H9 (cell line): Measurements from ENCODE around the gene TEX12. TPM values are rescaled to one million over a fixed set of nuclear protein-coding genes. Genes with fewer than 3 reads are reported as not detected.
"Not testable (repeated sequence)": the region's sequence is repeated elsewhere in the genome, so short reads cannot be mapped to it uniquely, and the experiment has no call there.

ENCODE experiments used
- DNase-seq: peaks from one replicate; pipeline ENCODE4 v3.0.0-alpha.2; 2017
- H2AFZ ChIP-seq: one replicate; pipeline ENCODE4 v1.6.1; 2013; ENCODE audit warnings: mild to moderate bottlenecking, low read length, control low read depth, moderate library complexity
- H2AK5ac ChIP-seq: 2 replicates; pipeline ENCODE4 v1.6.1; 2013; ENCODE audit warnings: low read length, control low read depth, mixed read lengths; ENCODE audit not compliant: insufficient read length
- H2BK120ac ChIP-seq: one replicate; pipeline ENCODE4 v1.6.1; 2013; ENCODE audit warnings: low read depth, mild to moderate bottlenecking, low read length, control low read depth, inconsistent platforms; ENCODE audit not compliant: poor library complexity, severe bottlenecking
- H2BK12ac ChIP-seq: 2 replicates; pipeline ENCODE4 v1.6.1; 2013; ENCODE audit warnings: low read length, control low read depth, mixed read lengths, low read depth; ENCODE audit not compliant: insufficient read length
- H2BK15ac ChIP-seq: 2 replicates; pipeline ENCODE4 v1.6.1; 2013; ENCODE audit warnings: low read depth, low read length, control low read depth
- H2BK20ac ChIP-seq: one replicate; pipeline ENCODE4 v1.6.1; 2013; ENCODE audit warnings: low read depth, mild to moderate bottlenecking, low read length, control low read depth, inconsistent platforms; ENCODE audit not compliant: poor library complexity, severe bottlenecking
- H2BK5ac ChIP-seq: 2 replicates; pipeline ENCODE4 v1.6.1; 2013; ENCODE audit warnings: low read length, control low read depth, mixed read lengths; ENCODE audit not compliant: insufficient read length
- H3K14ac ChIP-seq: 2 replicates; pipeline ENCODE4 v1.6.1; 2013; ENCODE audit warnings: low read length, control low read depth; ENCODE audit not compliant: insufficient read depth
- H3K18ac ChIP-seq: 2 replicates; pipeline ENCODE4 v1.6.1; 2013; ENCODE audit warnings: low read depth, mild to moderate bottlenecking, mixed read lengths, low read length, control low read depth; ENCODE audit not compliant: insufficient read length
- H3K23ac ChIP-seq: 2 replicates; pipeline ENCODE4 v1.6.1; 2013; ENCODE audit warnings: low read length, control low read depth, mixed read lengths, low read depth; ENCODE audit not compliant: insufficient read length
- H3K23me2 ChIP-seq: 2 replicates; pipeline ENCODE4 v1.6.1; 2013; ENCODE audit warnings: low read depth, mild to moderate bottlenecking, mixed read lengths, low read length, control low read depth; ENCODE audit not compliant: insufficient read length, poor library complexity, severe bottlenecking
- H3K27ac ChIP-seq: 2 replicates; pipeline ENCODE4 v1.5.1; 2013; ENCODE audit warnings: low read length, control low read depth, mixed read lengths, low read depth; ENCODE audit not compliant: insufficient read length
- H3K27me3 ChIP-seq: 2 replicates; pipeline ENCODE4 v1.6.1; 2013; ENCODE audit warnings: low read length, control low read depth, inconsistent platforms; ENCODE audit not compliant: insufficient read depth
- H3K4ac ChIP-seq: 2 replicates; pipeline ENCODE4 v1.6.1; 2013; ENCODE audit warnings: low read depth, mild to moderate bottlenecking, control low read depth, inconsistent platforms, low read length, moderate library complexity
- H3K4me1 ChIP-seq: 2 replicates; pipeline ENCODE4 v1.6.1; 2013; ENCODE audit warnings: low read length, control low read depth, inconsistent platforms; ENCODE audit not compliant: insufficient read depth
- H3K4me2 ChIP-seq: 2 replicates; pipeline ENCODE4 v1.6.1; 2013; ENCODE audit warnings: low read length, control low read depth, mixed read lengths; ENCODE audit not compliant: insufficient read length, insufficient read depth
- H3K56ac ChIP-seq: 2 replicates; pipeline ENCODE4 v1.6.1; 2013; ENCODE audit warnings: low read depth, mild to moderate bottlenecking, mixed read lengths, low read length, control low read depth; ENCODE audit not compliant: insufficient read length
- H3K79me1 ChIP-seq: 2 replicates; pipeline ENCODE4 v1.6.1; 2013; ENCODE audit warnings: low read depth, mild to moderate bottlenecking, moderate library complexity, low read length, control low read depth, inconsistent platforms; ENCODE audit not compliant: insufficient read depth, poor library complexity, severe bottlenecking
- H3K79me2 ChIP-seq: 2 replicates; pipeline ENCODE4 v1.6.1; 2013; ENCODE audit warnings: low read length, control low read depth, inconsistent platforms; ENCODE audit not compliant: insufficient read depth
- H3K9ac ChIP-seq: 2 replicates; pipeline ENCODE4 v1.6.1; 2013; ENCODE audit warnings: low read length, control low read depth, mixed read lengths; ENCODE audit not compliant: insufficient read length; ENCODE audit errors: extremely low read depth
- H3K9me3 ChIP-seq: one replicate; pipeline ENCODE4 v1.6.1; 2013; ENCODE audit warnings: low read depth, low read length, inconsistent platforms; ENCODE audit not compliant: control insufficient read depth
- H3T11ph ChIP-seq: one replicate; pipeline ENCODE4 v1.6.1; 2013; ENCODE audit warnings: mild to moderate bottlenecking, low read length, control low read depth, inconsistent platforms
- H4K20me1 ChIP-seq: one replicate; pipeline ENCODE4 v1.6.1; 2013; ENCODE audit not compliant: control insufficient read depth, insufficient read length, insufficient read depth
- H4K5ac ChIP-seq: 2 replicates; pipeline ENCODE4 v1.6.1; 2013; ENCODE audit warnings: low read depth, mild to moderate bottlenecking, mixed read lengths, low read length, control low read depth; ENCODE audit not compliant: insufficient read length
- H4K8ac ChIP-seq: replicated peaks from 2 replicates; pipeline ENCODE4 v1.6.1; 2013; ENCODE audit warnings: low read length, control low read depth, mixed read lengths, low read depth; ENCODE audit not compliant: insufficient read length
- H4K91ac ChIP-seq: 2 replicates; pipeline ENCODE4 v1.6.1; 2013; ENCODE audit warnings: low read depth, mild to moderate bottlenecking, moderate library complexity, mixed read lengths, low read length, control low read depth; ENCODE audit not compliant: insufficient read length
- H3K27ac Mint-ChIP-seq, 3 experiments: 2 replicates in 2 of 3; 3 replicates in 1 of 3; pipeline ENCODE4 v1.8.0; 2020 to 2021; ENCODE audit warnings: mixed read lengths in 3 of 3, mild to moderate bottlenecking in 1 of 3, moderate library complexity in 1 of 3
- H3K27me3 Mint-ChIP-seq: 2 replicates; pipeline ENCODE4 v1.8.0; 2021; ENCODE audit warnings: low read depth, mild to moderate bottlenecking, moderate library complexity, mixed read lengths
- H3K36me3 Mint-ChIP-seq, 3 experiments: 2 replicates in 2 of 3; 3 replicates in 1 of 3; pipeline ENCODE4 v1.8.0; 2020 to 2021; ENCODE audit warnings: low read depth in 3 of 3, mixed read lengths in 3 of 3; ENCODE audit not compliant: insufficient read depth in 1 of 3
- H3K4me1 Mint-ChIP-seq, 2 experiments: 2 replicates each; pipeline ENCODE4 v1.8.0; 2020; ENCODE audit warnings: mixed read lengths in 2 of 2
- H3K4me3 Mint-ChIP-seq, 2 experiments: 2 replicates in 1 of 2; 3 replicates in 1 of 2; pipeline ENCODE4 v1.8.0; 2020 to 2021; ENCODE audit warnings: mild to moderate bottlenecking in 2 of 2, mixed read lengths in 2 of 2, moderate library complexity in 1 of 2
- H3K9me3 Mint-ChIP-seq, 2 experiments: 2 replicates in 1 of 2; 3 replicates in 1 of 2; pipeline ENCODE4 v1.8.0; 2020; ENCODE audit warnings: mild to moderate bottlenecking in 2 of 2, mixed read lengths in 2 of 2, moderate library complexity in 1 of 2
- WGBS: extraction: QIAGEN DNeasy Blood & Tissue Kit; methylation state at CpG from one replicate; pipeline ENCODE4 v1.1.7; 2013; ENCODE audit warnings: missing lambda C conversion rate, low lambda C conversion rate, mixed read lengths; ENCODE audit not compliant: insufficient read length; ENCODE audit errors: extremely low coverage; 5-methylcytosine and 5-hydroxymethylcytosine counted together
- total RNA-seq: library from RNA; stranded (reverse); gene quantifications from 2 replicates; pipeline ENCODE4 v1.2.1, GENCODE V29; 2021
- TF ChIP-seq, protein P1 (sequence below): fragments of 200-600 bp; sonication (generic); conservative IDR thresholded peaks from 3 replicates; pipeline ENCODE4 v1.8.0; 2021; ENCODE audit warnings: antibody characterized with exemption, mild to moderate bottlenecking

TEX12 gene
- total RNA-seq, 1 experiment from 2014 or later, result 0.31 TPM

DNA sequence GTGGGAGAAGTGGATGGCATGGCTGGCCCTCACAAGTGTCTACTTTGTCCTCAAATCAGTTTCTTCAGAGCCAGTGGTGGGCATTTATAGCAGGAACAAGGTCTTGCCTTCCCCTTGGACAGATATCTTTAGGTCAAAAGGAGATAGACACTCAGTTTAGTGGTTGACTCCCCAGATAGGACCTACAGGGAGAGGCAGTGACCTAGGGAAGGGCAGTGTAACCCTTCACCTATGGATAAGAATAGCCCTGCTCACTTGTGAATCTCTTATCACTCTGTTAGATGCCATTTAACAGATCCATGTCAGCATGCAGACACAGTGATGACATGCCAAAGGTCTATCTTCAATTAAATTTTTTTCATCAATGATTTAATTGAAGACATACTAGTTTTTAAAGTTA is 19.1 kb downstream of the TEX12 start:
- Histone ChIP-seq H3K4me1 (no peaks in the 10 kb centered on the region; the same call in 1 of the 2 replicates), H2BK12ac (no peak overlapping the region), H4K8ac (no peak overlapping the region), H4K91ac (no peak overlapping the region), H3K79me1 (no peaks in the 10 kb centered on the region), H4K20me1 (no peaks in the 10 kb centered on the region), H3K56ac (no peak overlapping the region), H3T11ph (no peak overlapping the region), H3K18ac (no peak overlapping the region), H2AK5ac (no peak overlapping the region), H2BK20ac (no peak overlapping the region), H2BK15ac (no peak overlapping the region), H3K23ac (no peak overlapping the region), H2AFZ (no peak overlapping the region), H3K4ac (no peak overlapping the region), H3K4me2 (no peak overlapping the region), H2BK120ac (no peak overlapping the region), H3K23me2 (no peaks in the 10 kb centered on the region), H3K79me2 (no peaks in the 10 kb centered on the region), H4K5ac (no peak overlapping the region), H3K27me3 (no peaks in the 10 kb centered on the region), H3K9ac (no peak overlapping the region), H2BK5ac (no peak overlapping the region), H3K9me3 (no peaks in the 10 kb centered on the region), H3K14ac (no peak overlapping the region), H3K27ac (no peak overlapping the region)
- Mint-ChIP-seq H3K4me1 (peaks cover 2 to 3% of the 10 kb centered on the region in 2 experiments; a peak in 1 of 4 replicates), H3K9me3 (peaks cover 4% of the 10 kb centered on the region in 2 experiments; a peak in 3 of 5 replicates), H3K27ac (no peak overlapping the region), H3K36me3 (no peaks in the 10 kb centered on the region), H3K4me3 (no peak overlapping the region), H3K27me3 (no peaks in the 10 kb centered on the region; the same call in 1 of the 2 replicates)
- no peak for DNase-seq
- TF ChIP-seq, protein P1, sequence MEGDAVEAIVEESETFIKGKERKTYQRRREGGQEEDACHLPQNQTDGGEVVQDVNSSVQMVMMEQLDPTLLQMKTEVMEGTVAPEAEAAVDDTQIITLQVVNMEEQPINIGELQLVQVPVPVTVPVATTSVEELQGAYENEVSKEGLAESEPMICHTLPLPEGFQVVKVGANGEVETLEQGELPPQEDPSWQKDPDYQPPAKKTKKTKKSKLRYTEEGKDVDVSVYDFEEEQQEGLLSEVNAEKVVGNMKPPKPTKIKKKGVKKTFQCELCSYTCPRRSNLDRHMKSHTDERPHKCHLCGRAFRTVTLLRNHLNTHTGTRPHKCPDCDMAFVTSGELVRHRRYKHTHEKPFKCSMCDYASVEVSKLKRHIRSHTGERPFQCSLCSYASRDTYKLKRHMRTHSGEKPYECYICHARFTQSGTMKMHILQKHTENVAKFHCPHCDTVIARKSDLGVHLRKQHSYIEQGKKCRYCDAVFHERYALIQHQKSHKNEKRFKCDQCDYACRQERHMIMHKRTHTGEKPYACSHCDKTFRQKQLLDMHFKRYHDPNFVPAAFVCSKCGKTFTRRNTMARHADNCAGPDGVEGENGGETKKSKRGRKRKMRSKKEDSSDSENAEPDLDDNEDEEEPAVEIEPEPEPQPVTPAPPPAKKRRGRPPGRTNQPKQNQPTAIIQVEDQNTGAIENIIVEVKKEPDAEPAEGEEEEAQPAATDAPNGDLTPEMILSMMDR, result no peak

DNA sequence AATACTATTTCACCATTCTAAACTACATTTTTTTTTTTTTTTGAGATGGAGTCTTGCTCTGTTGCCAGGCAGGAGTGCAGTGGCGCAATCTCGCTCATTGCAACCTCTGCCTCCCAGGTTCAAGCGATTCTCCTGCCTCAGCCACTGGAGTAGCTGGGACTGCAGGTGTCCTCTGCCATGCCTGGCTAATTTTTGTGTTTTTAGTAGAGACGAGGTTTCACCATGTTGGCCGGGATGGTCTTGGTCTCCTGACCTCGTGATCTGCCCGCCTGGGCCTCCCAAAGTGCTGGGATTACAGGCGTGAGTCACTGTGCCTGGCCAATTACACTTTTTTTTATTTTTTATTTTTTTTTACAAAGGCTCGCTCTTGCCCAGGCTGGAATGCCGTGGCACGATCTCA is 27.9 kb downstream of the TEX12 start:
- H3K9me3 Mint-ChIP-seq, H2BK120ac ChIP-seq, H3K36me3 Mint-ChIP-seq, H3K4ac ChIP-seq, H3T11ph ChIP-seq, H3K56ac ChIP-seq, H3K9ac ChIP-seq, H4K5ac ChIP-seq, H2BK12ac ChIP-seq, H3K4me1 Mint-ChIP-seq, H3K9me3 ChIP-seq, H3K27ac ChIP-seq, H3K79me2 ChIP-seq, H3K18ac ChIP-seq, H2BK5ac ChIP-seq, H2AFZ ChIP-seq, H3K14ac ChIP-seq, H2BK15ac ChIP-seq, H3K23me2 ChIP-seq, H4K91ac ChIP-seq, H3K4me1 ChIP-seq, H3K27ac Mint-ChIP-seq, H4K20me1 ChIP-seq, H2BK20ac ChIP-seq, H3K4me3 Mint-ChIP-seq, H4K8ac ChIP-seq, H3K79me1 ChIP-seq, DNase-seq, H3K27me3 ChIP-seq, H3K23ac ChIP-seq, H2AK5ac ChIP-seq, H3K4me2 ChIP-seq: not testable (repeated sequence)
- no CpG with 5 or more reads among the region's 11 CpGs for WGBS
- H3K27me3 Mint-ChIP-seq, result peaks cover 14% of the 10 kb centered on the region
